HG03565 (cell line): ENCODE measurements around the gene GSTM3.
"Not testable (repeated sequence)": the region's sequence is repeated elsewhere in the genome, so short reads cannot be mapped to it uniquely, and the experiment has no call there.

ENCODE experiments used
- ATAC-seq: cut with Tn5 transposase; IDR thresholded peaks from one replicate; pipeline ENCODE4 v1.9.1; 2021; ENCODE audit warnings: mild to moderate bottlenecking, moderate library complexity; ENCODE audit not compliant: unreplicated experiment

GSTM3 gene

GRCh38 chr1:109776206-109776835, 35.5 kb upstream of the GSTM3 start:
- ATAC-seq: no peak

- ATAC-seq: no peak
These were observed 34.6 kb upstream of the GSTM3 start for GRCh38 chr1:109775398-109775797.

- no peak for ATAC-seq
These were observed 33.2 kb upstream of the GSTM3 start for GRCh38 chr1:109773900-109774485.

GRCh38 chr1:109773203-109773899, 32.5 kb upstream of the GSTM3 start:
- no peak for ATAC-seq

- ATAC-seq: no peak
These were observed 31.9 kb upstream of the GSTM3 start for GRCh38 chr1:109772658-109773202.

GRCh38 chr1:109771712-109772657, 31.1 kb upstream of the GSTM3 start:
- no peak for ATAC-seq

- ATAC-seq: no peak
These were observed 29.7 kb upstream of the GSTM3 start for GRCh38 chr1:109770331-109771095.

GRCh38 chr1:109769330-109770078, 28.7 kb upstream of the GSTM3 start:
- no peak for ATAC-seq

GRCh38 chr1:109768820-109769219, 28.0 kb upstream of the GSTM3 start:
- no peak for ATAC-seq

GRCh38 chr1:109768335-109768650, 27.5 kb upstream of the GSTM3 start:
- no peak for ATAC-seq

GRCh38 chr1:109767637-109768334, 26.9 kb upstream of the GSTM3 start:
- no peak for ATAC-seq

GRCh38 chr1:109766991-109767636, 26.3 kb upstream of the GSTM3 start:
- ATAC-seq: not testable (repeated sequence)

- no peak for ATAC-seq
These were observed 25.2 kb upstream of the GSTM3 start for GRCh38 chr1:109765896-109766615.

GRCh38 chr1:109765483-109765815, 24.6 kb upstream of the GSTM3 start:
- no peak for ATAC-seq

GRCh38 chr1:109764561-109765482, 24.0 kb upstream of the GSTM3 start:
- ATAC-seq: no peak

- ATAC-seq: no peak
These were observed 23.0 kb upstream of the GSTM3 start, which contains the start of gene EPS8L3 for GRCh38 chr1:109763646-109764415. Gene EPS8L3 (minus strand): TSS chr1:109763923. CDS start chr1:109761749, 2,174 bp downstream.
